ENCODE data around the gene BRI3.

Gene BRI3

GRCh38 chr7:98287486-98287959, 6.0 kb downstream of the BRI3 start:
- no peak for DNase-seq (ENCODE audit: low read depth in 2 of 2)

- no peak for DNase-seq (ENCODE audit: low read depth in 2 of 2)
Observed at GRCh38 chr7:98288064-98288823, 6.8 kb downstream of the BRI3 start.

- DNase-seq (ENCODE audit: low read depth in 2 of 2), result no peak
Observed at GRCh38 chr7:98289333-98289875, 7.9 kb downstream of the BRI3 start.

DNA sequence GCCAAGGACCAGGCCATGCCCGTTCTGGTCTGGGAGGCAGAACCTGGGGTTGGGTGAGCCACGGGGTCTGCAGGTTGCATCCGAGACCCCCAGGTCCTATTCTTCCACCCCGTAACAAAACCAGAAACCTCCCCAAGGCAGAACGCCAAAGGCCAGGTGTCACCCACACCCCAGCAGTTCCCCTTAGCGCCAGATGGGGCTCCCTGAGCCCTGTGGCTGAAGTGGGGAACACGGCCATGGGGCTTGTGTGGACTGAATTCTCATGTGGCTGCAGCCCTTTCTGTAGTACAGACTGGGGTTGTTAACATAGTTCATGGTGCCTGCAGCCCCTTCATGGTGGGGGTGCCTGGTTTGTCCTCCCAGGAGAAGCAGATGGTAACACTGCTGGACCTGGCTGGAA, 10.2 kb downstream of the BRI3 start:
- DNase-seq (ENCODE audit: low read depth in 2 of 2), result no peak

- DNase-seq (ENCODE audit: low read depth in 2 of 2), result no peak
Observed at GRCh38 chr7:98293265-98293664, 11.8 kb downstream of the BRI3 start.

- DNase-seq (ENCODE audit: low read depth in 2 of 2), result no peak
Observed at GRCh38 chr7:98293746-98294145, 12.3 kb downstream of the BRI3 start.

- no peak for DNase-seq (ENCODE audit: low read depth in 2 of 2)
Observed at GRCh38 chr7:98294326-98294725, 12.8 kb downstream of the BRI3 start.

DNA sequence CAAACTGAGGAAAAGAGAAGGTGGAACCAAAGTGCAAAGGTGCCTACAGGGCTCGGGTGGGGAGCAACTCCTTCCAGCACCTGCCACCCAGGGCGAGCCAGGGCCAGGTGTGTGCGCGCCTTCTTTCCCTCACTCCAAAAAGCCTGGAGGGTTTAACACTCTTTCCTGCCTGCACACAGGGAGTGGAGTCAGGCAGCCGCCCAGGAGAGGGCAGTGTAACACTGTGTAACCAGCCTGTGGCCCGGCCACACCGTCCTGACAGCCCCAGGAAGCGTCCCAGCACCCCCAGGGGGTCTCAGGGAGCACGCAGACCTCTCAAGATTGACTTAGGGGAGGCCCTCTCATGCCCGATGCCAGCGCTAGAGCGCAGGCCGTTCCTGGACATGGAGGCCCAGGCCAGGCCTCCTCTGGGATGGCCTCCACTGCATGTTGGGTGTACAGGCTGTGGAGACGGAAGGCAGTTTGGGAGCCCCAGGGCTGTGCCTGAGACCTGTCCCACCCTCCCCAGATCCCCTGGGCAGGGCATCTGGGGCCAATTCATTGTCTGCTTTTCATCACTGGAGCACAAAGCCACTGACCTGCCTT, 13.4 kb downstream of the BRI3 start:
- no peak for DNase-seq (ENCODE audit: low read depth in 2 of 2)

GRCh38 chr7:98295467-98296192, 14.1 kb downstream of the BRI3 start:
- DNase-seq (ENCODE audit: low read depth in 2 of 2), result no peak

DNA sequence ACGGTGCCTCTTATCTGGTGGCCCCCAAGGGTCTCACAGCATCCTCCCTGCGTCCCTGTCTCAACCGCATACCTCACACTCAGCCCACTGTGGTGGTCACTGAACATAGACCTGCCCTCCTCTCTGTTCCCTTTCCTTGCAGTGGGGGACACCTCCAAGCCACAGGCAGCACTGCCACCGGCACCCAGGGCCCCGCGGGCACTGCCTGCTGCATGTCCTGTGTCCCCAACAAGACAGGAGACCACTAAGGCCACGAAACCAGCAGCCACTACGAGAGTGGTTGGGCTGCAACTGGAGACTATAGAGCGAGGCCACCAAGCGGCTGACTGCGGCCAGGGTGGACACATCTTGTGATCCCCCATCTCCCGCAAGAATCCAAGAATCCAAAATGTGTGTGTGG, 15.3 kb downstream of the BRI3 start:
- DNase-seq (ENCODE audit: low read depth in 2 of 2), result no peak

- no peak for DNase-seq (ENCODE audit: low read depth in 2 of 2)
Observed at GRCh38 chr7:98297626-98298286, 16.3 kb downstream of the BRI3 start.

GRCh38 chr7:98300595-98301372, 19.3 kb downstream of the BRI3 start:
- DNase-seq (ENCODE audit: low read depth in 2 of 2), result no peak

DNA sequence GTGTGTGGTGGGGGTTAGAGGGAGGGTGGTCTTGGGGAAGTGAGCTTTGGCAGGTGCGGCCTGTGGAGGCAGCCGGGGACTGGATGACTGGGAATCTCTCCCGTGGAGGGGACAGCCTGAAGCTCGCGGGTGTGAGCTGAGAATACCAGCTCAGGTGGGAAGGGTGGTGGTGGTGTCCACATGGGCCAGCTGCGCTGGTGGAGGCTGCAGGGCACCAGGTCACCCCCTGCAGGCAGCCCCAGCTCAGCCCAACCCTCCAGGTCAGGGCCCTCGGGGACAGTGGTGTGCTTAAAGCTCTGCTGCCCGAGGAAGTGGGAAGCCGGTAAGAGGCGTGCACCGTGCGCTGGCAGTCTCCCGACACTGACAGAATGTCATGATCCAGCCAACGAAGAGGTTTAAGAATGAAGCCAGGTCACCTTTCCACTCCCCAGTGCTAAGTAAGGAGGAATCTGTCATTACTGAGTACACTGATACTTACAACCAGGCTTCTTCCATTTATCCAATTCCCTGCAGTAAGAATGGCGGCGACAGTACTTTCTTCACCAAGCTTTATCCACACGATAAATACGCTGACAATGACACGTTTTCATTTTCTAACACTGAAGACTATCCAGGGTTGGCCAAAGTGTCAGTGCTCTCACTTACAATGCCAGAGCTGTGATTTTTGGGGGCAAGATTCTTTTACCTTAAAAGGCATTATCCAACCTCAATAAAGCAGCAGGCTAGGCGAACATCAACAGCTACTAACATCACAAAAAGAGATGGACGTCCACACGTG, 20.4 kb downstream of the BRI3 start:
- DNase-seq (ENCODE audit: low read depth in 2 of 2), result no peak

- no peak for DNase-seq (ENCODE audit: low read depth in 2 of 2)
Observed at GRCh38 chr7:98303176-98303865, 21.8 kb downstream of the BRI3 start.

DNA sequence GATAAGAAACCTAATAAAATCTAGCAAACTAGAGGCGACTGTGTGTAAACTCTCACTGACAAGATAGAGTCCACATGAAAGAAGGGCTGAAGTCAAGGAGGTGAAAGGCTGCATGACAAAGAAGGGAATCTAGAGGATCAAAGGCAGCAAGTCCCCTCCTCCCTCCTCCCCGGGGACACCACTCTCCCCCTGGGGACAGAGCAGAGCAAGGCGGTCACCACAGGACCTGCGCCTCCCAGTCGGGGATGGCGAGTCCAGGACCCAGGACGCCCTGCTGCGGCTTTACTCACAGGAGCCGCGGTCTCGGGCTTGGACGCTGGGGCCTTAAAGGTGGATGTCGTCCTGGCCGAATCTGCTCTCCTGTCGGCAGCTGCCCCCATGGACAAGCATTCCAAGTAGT, 22.4 kb downstream of the BRI3 start:
- no peak for DNase-seq (ENCODE audit: low read depth in 2 of 2)

DNA sequence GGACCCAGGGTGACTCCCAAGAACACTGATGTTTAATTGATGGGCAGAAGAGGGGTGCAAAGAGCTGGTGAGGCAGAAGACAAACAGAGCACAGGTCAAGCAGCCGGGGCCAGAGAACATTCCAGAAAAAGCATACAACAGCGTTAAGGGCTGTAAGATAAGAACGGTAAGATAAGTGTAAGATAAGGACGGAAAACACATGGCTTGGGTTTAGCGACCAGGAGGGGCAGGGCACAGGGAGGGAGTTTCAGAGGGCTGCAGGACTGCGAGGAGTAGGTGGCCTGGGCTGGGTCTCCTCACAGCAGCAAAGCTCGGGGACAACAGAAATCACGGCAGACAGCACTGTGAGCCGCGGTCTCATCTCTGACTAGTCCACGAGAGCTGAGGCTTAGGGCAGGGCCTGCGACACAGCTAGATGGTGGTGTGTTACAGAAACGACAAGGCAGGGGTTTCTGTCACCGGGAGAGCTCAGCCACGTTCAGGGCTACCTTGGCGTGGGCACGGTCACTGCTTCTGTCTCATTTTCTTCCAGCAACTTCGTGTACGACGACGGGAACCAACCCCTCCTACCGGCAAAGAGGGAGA, 24.6 kb downstream of the BRI3 start:
- no peak for DNase-seq (ENCODE audit: low read depth in 2 of 2)

GRCh38 chr7:98307971-98308466, 26.5 kb downstream of the BRI3 start:
- no peak for DNase-seq (ENCODE audit: low read depth in 2 of 2)

DNA sequence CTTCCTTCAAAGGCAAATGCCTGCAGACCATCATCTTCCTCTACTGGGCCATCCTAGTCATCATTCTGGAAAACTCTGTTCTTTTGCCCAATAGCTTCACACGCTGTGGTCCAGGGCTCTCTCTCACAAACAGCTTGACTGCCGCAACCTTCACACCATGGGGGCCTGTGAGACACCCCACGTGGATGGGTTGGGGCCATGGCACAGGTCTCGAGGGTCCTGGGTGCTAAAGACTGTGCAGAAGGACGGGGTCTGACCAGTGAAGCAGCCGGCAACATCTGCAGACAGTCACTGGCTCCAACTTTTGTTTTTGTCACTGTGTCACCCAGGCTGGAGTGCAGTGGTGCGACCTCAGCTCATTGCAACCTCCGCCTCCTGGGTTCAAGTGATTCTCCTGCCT, 28.1 kb downstream of the BRI3 start:
- DNase-seq (ENCODE audit: low read depth in 2 of 2), result no peak

- no peak for DNase-seq (ENCODE audit: low read depth in 2 of 2)
Observed at GRCh38 chr7:98312201-98312600, 30.7 kb downstream of the BRI3 start.

All from stimulated activated CD8-positive, alpha-beta memory T cell treated with anti-CD3 and anti-CD28 coated beads, Interleukin-7, amount 100 ng/mL, for 4 hours (primary cell).